K562 (cell line): ENCODE results near the gene MED29. TPM values are rescaled to one million over a fixed set of nuclear protein-coding genes. Genes with fewer than 3 reads are reported as not detected.

Source experiments
- CREB1 ChIP-seq, 2 experiments: sonication (generic) in 1 of 2; formaldehyde crosslinking in 1 of 2; IDR thresholded peaks; 2 replicates each; pipeline versions ENCODE4 v1.6.1 to v1.8.0; 2012 to 2022; ENCODE audit warnings: inconsistent platforms in 1 of 2, mild to moderate bottlenecking in 1 of 2, missing genetic modification reagents in 1 of 2, moderate library complexity in 1 of 2
- DEAF1 ChIP-seq: fragments of 450-650 bp; formaldehyde crosslinking; IDR thresholded peaks from 2 replicates; pipeline ENCODE4 v1.4.0; 2020; ENCODE audit warnings: mild to moderate bottlenecking, moderate library complexity
- ELF2 ChIP-seq: fragments of 250-450 bp; sonication (Bioruptor Pico); IDR thresholded peaks from 2 replicates; pipeline ENCODE4 v1.5.0; 2021; ENCODE audit warnings: mild to moderate bottlenecking
- FIP1L1 ChIP-seq: fragments of 200-400 bp; formaldehyde crosslinking; IDR thresholded peaks from 2 replicates; pipeline ENCODE4 v1.6.1; 2018; ENCODE audit warnings: mild to moderate bottlenecking, low read depth, low read length; ENCODE audit not compliant: poor library complexity, severe bottlenecking
- GATA2 ChIP-seq: sonication (generic); formaldehyde crosslinking; IDR thresholded peaks from 2 replicates; pipeline ENCODE4 v1.4.0; 2020; ENCODE audit warnings: mild to moderate bottlenecking, missing genetic modification reagents
- L3MBTL2 ChIP-seq: fragments of 450-650 bp; IDR thresholded peaks from 2 replicates; pipeline ENCODE4 v1.6.1; 2016; ENCODE audit warnings: mild to moderate bottlenecking, moderate library complexity
- LEF1 ChIP-seq: fragments of 450-650 bp; IDR thresholded peaks from 2 replicates; pipeline ENCODE4 v1.6.1; 2016; ENCODE audit warnings: mild to moderate bottlenecking
- MAFK ChIP-seq: IDR thresholded peaks from 2 replicates; pipeline ENCODE4 v1.6.1; 2011; ENCODE audit warnings: low read length, improper control_type of control experiment
- MAZ ChIP-seq, 2 experiments: fragments of 450-650 bp in 1 of 2; sonication (generic) in 1 of 2; formaldehyde crosslinking; IDR thresholded peaks in 1 of 2; conservative IDR thresholded peaks in 1 of 2; 2 replicates each; pipeline versions ENCODE4 v1.4.0 to v1.5.0; 2020; ENCODE audit warnings: mild to moderate bottlenecking in 1 of 2, missing genetic modification reagents in 1 of 2
- MIER1 ChIP-seq: fragments of 450-650 bp; IDR thresholded peaks from 2 replicates; pipeline ENCODE4 v1.6.1; 2016; ENCODE audit warnings: antibody characterized with exemption, mild to moderate bottlenecking, low read depth
- NCOA6 ChIP-seq: fragments of 450-650 bp; IDR thresholded peaks from 2 replicates; pipeline ENCODE4 v1.6.1; 2017; ENCODE audit warnings: mild to moderate bottlenecking
- NRF1 ChIP-seq, 2 experiments: fragments of 450-650 bp; IDR thresholded peaks in 1 of 2; conservative IDR thresholded peaks in 1 of 2; 2 replicates each; pipeline ENCODE4 v1.6.1; 2014; ENCODE audit warnings: mild to moderate bottlenecking in 2 of 2
- PCBP2 ChIP-seq: fragments of 200-400 bp; formaldehyde crosslinking; IDR thresholded peaks from 2 replicates; pipeline ENCODE4 v1.6.1; 2018; ENCODE audit warnings: low read length, low read depth, mild to moderate bottlenecking, moderate library complexity; ENCODE audit not compliant: poor library complexity, severe bottlenecking
- POLR2AphosphoS5 ChIP-seq: IDR thresholded peaks from 2 replicates; pipeline ENCODE4 v1.6.1; 2011; ENCODE audit warnings: mild to moderate bottlenecking, low read depth, low read length, moderate library complexity; ENCODE audit not compliant: control insufficient read depth, insufficient read depth
- SIRT6 ChIP-seq: IDR thresholded peaks from one replicate; pipeline ENCODE4 v1.6.1; 2012; ENCODE audit warnings: low read depth, mild to moderate bottlenecking, control low read depth, inconsistent platforms, low read length, moderate library complexity
- SMARCE1 ChIP-seq: fragments of 450-650 bp; IDR thresholded peaks from 2 replicates; pipeline ENCODE4 v1.7.1; 2016; ENCODE audit warnings: mild to moderate bottlenecking
- TAL1 ChIP-seq: fragments of 450-650 bp; IDR thresholded peaks from 2 replicates; pipeline ENCODE4 v1.6.1; 2016; ENCODE audit warnings: mild to moderate bottlenecking
- THAP12 ChIP-seq: fragments of 250-450 bp; sonication (Bioruptor Pico); IDR thresholded peaks from 2 replicates; pipeline ENCODE4 v1.9.0; 2021; ENCODE audit warnings: mild to moderate bottlenecking, inconsistent platforms
- TOE1 ChIP-seq, 2 experiments: fragments of 450-650 bp in 1 of 2; sonication (generic) in 1 of 2; formaldehyde crosslinking in 1 of 2; IDR thresholded peaks; 2 replicates each; pipeline versions ENCODE4 v1.7.1 to v1.8.0; 2016 to 2022; ENCODE audit warnings: borderline replicate concordance in 2 of 2, mild to moderate bottlenecking in 2 of 2, antibody characterized with exemption in 1 of 2, inconsistent platforms in 1 of 2, low read depth in 1 of 2, missing genetic modification reagents in 1 of 2, moderate library complexity in 1 of 2
- ZBED1 ChIP-seq: IDR thresholded peaks from 2 replicates; pipeline ENCODE4 v1.6.1; 2014
- ZKSCAN1 ChIP-seq: fragments of 150-350 bp; IDR thresholded peaks from 2 replicates; pipeline ENCODE4 v1.6.1; 2016; ENCODE audit warnings: low read depth, low read length
- ZKSCAN8 ChIP-seq: fragments of 200-800 bp; sonication (Bioruptor generic); IDR thresholded peaks from 2 replicates; pipeline ENCODE4 v1.6.1; 2016; ENCODE audit warnings: missing genetic modification characterization, missing compliant biosample characterization
- ZNF589 ChIP-seq: fragments of 200-800 bp; sonication (Bioruptor generic); IDR thresholded peaks from 2 replicates; pipeline ENCODE4 v1.6.1; 2016; ENCODE audit warnings: low read depth, missing genetic modification characterization, missing compliant biosample characterization
- ZNF76 ChIP-seq: fragments of 250-450 bp; sonication (Bioruptor Pico); IDR thresholded peaks from 2 replicates; pipeline ENCODE4 v1.4.0; 2020; ENCODE audit warnings: mild to moderate bottlenecking, moderate library complexity, borderline replicate concordance
- ZNF766 ChIP-seq: fragments of 200-800 bp; sonication (Bioruptor generic); conservative IDR thresholded peaks from 2 replicates; pipeline ENCODE4 v1.6.1; 2016; ENCODE audit warnings: missing genetic modification characterization, missing compliant biosample characterization
- polyA plus RNA-seq, 8 experiments: library from polyadenylated mRNA; depleted of rRNA in 4 of 8; stranded (reverse) in 5 of 8; unstranded in 3 of 8; fragments of >200 nt; fragmentation: Nextera tagmentation in 2 of 8; fragmentation: Illumina TruSeq in 1 of 8; extraction: Ambion mirVana in 2 of 8; extraction: Trizol in 1 of 8; gene quantifications; 2 replicates each; pipeline versions ENCODE4 v1.2.1 to v1.2.3, GENCODE V29; 2011 to 2014; ENCODE audit warnings: inconsistent platforms in 1 of 8, missing spikeins in 1 of 8
- total RNA-seq, 7 experiments: library from RNA; depleted of rRNA in 6 of 7; stranded (reverse); fragments of >200 nt in 6 of 7; fragmentation: Illumina TruSeq in 2 of 7; extraction: Trizol in 2 of 7; gene quantifications; 2 replicates each; pipeline versions ENCODE4 v1.2.1 to v1.2.3, GENCODE V29; 2011 to 2021; ENCODE audit warnings: low replicate concordance in 1 of 7

The MED29 gene
- total and polyA plus RNA-seq, 9 of the 15 experiments (the other 6 are each of a cell fraction or from before 2014, with no cell fraction given), result 1.8 to 22.6 (median 12.4) TPM

DNA sequence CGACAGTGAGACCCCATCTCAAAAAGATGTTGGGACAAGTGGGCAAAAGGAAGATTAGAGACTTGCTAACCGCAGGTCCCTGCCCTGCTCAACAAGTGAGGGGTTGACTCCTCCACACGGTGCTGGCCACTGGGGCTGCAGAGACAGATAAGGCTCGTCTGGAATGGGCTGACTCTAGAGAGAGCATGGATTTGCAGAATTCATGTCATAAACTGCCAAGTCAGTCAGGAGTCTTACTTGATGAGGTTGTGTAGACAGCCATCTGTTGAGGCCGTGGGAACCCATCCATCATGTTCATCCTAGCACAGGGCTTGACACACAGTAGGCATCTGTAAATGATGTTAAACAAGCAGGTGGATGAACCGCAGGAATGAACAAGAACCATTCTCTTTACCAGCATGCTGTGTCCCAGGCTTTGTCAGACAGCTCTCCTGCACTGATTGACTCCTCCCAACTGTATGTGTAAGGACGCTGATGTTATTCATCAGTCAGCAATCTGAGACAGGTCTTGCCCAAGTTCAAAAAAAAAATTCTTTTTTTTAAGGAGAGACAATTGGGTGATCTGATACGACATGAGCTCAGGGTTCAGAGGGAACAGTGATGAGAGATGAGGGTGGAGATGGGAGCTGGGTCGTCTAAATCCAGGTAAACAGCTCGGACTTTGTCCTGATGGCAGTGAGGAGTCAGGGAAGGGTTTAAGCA lies 9.1 kb upstream of the MED29 start (continued):
- TF ChIP-seq L3MBTL2 (0 out of 2 replicates have a peak, but pooled peaks have one; percentile 7), TAL1 (peak; percentile 90), ELF2 (no peak), PCBP2 (no peak), MAFK (peak; percentile 65; the same call in 1 of the 2 replicates), LEF1 (peak; percentile 34; the same call in 1 of the 2 replicates), ZNF766 (peak; percentile 84), ZNF76 (CRISPR knock-in tag) (no peak), NRF1 (conservative IDR thresholded peaks at IDR 0.05 in 1 of 2, IDR thresholded peaks at IDR 0.05 in 1 of 2) (peak in 1 of 2 experiments; percentile 20; a peak in 1 of 4 replicates), MAZ (CRISPR knock-in tag; conservative IDR thresholded peaks at IDR 0.05 in 1 of 2, IDR thresholded peaks at IDR 0.05 in 1 of 2) (peak; percentile 62 to 66; a peak in 3 of 4 replicates), POLR2AphosphoS5 (peak; percentile 91), ZKSCAN8 (no peak), ZNF589 (CRISPR knock-in tag) (peak; percentile 80), SIRT6 (no peak), GATA2 (CRISPR knock-in tag) (peak; percentile 96), DEAF1 (CRISPR knock-in tag) (0 out of 2 replicates have a peak, but pooled peaks have one; percentile 15), FIP1L1 (no peak), SMARCE1 (peak; percentile 85), MIER1 (no peak), TOE1 (IDR thresholded peaks at IDR 0.05; ENCODE audit: borderline replicate concordance) (no peak), TOE1 (CRISPR knock-in tag; IDR thresholded peaks at IDR 0.05; ENCODE audit: borderline replicate concordance, low read depth) (0 out of 2 replicates have a peak, but pooled peaks have one; percentile 32), ZBED1 (peak; percentile 79; the same call in 1 of the 2 replicates), ZKSCAN1 (peak; percentile 94), NCOA6 (no peak), CREB1 (IDR thresholded peaks at IDR 0.05) (peak; percentile 31; the same call in 1 of the 2 replicates), CREB1 (CRISPR knock-in tag; IDR thresholded peaks at IDR 0.05) (no peak), THAP12 (CRISPR knock-in tag) (no peak)
